ENCODE data around the gene IFNA13. TPM values are rescaled to one million over a fixed set of nuclear protein-coding genes. Genes with fewer than 3 reads are reported as not detected.
A peak's percentile ranks its signal among the peaks of the same experiment; 100 is the strongest.

The IFNA13 gene
- total and polyA plus RNA-seq, 4 donors: not detected

GRCh38 chr9:21317956-21318923 is 49.6 kb downstream of the IFNA13 start:
- H3K9ac ChIP-seq (ENCODE audit: insufficient read depth in 1 of 2, low read length in 2 of 2): no peak overlapping the region
- no peaks in the 10 kb centered on the region for H3K9me3 ChIP-seq (ENCODE audit: control insufficient read depth in 4 of 4, insufficient read depth in 3 of 4, low read length in 3 of 4)
- H3K36me3 ChIP-seq (ENCODE audit: control insufficient read depth in 4 of 4, insufficient read depth in 4 of 4, low read length in 4 of 4): peaks cover 4 to 5% (median 4%) of the 10 kb centered on the region in 4 donors
- H3K27ac ChIP-seq (ENCODE audit: low read depth in 1 of 2, low read length in 1 of 2): no peak overlapping the region
- H3K27me3 ChIP-seq (ENCODE audit: control insufficient read depth in 3 of 3, insufficient read depth in 3 of 3, low read length in 2 of 3): peaks cover 0 to 3% (median 0%) of the 10 kb centered on the region in 3 donors
- 20 to 25% methylated on average over 7 of the region's 7 CpGs for WGBS, 2 donors
- ATAC-seq (ENCODE audit: insufficient read depth, low FRiP score): peak; percentile 66
- H3K4me1 ChIP-seq (ENCODE audit: control insufficient read depth in 5 of 5, insufficient read depth in 5 of 5, low read length in 5 of 5): peaks cover 0 to 11% (median 0%) of the 10 kb centered on the region in 5 donors
- peak; percentile 37 to 69 (median 67) for DNase-seq
- TF ChIP-seq, protein P1, sequence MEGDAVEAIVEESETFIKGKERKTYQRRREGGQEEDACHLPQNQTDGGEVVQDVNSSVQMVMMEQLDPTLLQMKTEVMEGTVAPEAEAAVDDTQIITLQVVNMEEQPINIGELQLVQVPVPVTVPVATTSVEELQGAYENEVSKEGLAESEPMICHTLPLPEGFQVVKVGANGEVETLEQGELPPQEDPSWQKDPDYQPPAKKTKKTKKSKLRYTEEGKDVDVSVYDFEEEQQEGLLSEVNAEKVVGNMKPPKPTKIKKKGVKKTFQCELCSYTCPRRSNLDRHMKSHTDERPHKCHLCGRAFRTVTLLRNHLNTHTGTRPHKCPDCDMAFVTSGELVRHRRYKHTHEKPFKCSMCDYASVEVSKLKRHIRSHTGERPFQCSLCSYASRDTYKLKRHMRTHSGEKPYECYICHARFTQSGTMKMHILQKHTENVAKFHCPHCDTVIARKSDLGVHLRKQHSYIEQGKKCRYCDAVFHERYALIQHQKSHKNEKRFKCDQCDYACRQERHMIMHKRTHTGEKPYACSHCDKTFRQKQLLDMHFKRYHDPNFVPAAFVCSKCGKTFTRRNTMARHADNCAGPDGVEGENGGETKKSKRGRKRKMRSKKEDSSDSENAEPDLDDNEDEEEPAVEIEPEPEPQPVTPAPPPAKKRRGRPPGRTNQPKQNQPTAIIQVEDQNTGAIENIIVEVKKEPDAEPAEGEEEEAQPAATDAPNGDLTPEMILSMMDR (IDR thresholded peaks at IDR 0.05; ENCODE audit: control extremely low read depth, extremely low read depth): peak; percentile 41
- H3K4me3 ChIP-seq: no peak overlapping the region

Other genes starting within 250 kb of the IFNA13 start
- gene IFNW1, start 226.2 kb downstream of the IFNA13 start, total RNA-seq: not detected
- gene IFNW1, start 226.2 kb downstream of the IFNA13 start, polyA plus RNA-seq: not detected
- not detected for gene IFNA21, start 201.4 kb downstream of the IFNA13 start, total RNA-seq
- not detected for gene IFNA21, start 201.4 kb downstream of the IFNA13 start, polyA plus RNA-seq
- not detected for gene IFNA4, start 180.5 kb downstream of the IFNA13 start, total RNA-seq
- gene IFNA4, start 180.5 kb downstream of the IFNA13 start, polyA plus RNA-seq: not detected
- not detected for gene IFNA7, start 165.9 kb downstream of the IFNA13 start, total RNA-seq
- gene IFNA7, start 165.9 kb downstream of the IFNA13 start, polyA plus RNA-seq: not detected
- not detected for gene IFNA10, start 160.9 kb downstream of the IFNA13 start, total RNA-seq
- gene IFNA10, start 160.9 kb downstream of the IFNA13 start, polyA plus RNA-seq: not detected
- gene IFNA16, start 150.7 kb downstream of the IFNA13 start, total RNA-seq: not detected
- gene IFNA16, start 150.7 kb downstream of the IFNA13 start, polyA plus RNA-seq: not detected
- not detected for gene IFNA17, start 139.8 kb downstream of the IFNA13 start, total RNA-seq
- gene IFNA17, start 139.8 kb downstream of the IFNA13 start, polyA plus RNA-seq: not detected
- gene IFNA14, start 128.1 kb downstream of the IFNA13 start, total RNA-seq: not detected
- not detected for gene IFNA14, start 128.1 kb downstream of the IFNA13 start, polyA plus RNA-seq
- under 1 TPM in 1 of 2 donors, not detected in 1; 0.28 TPM for gene IFNA5, start 62.7 kb downstream of the IFNA13 start, total RNA-seq
- under 1 TPM in 1 of 2 donors, not detected in 1; 0.12 TPM for gene IFNA5, start 62.7 kb downstream of the IFNA13 start, polyA plus RNA-seq
- gene KLHL9, start 32.7 kb downstream of the IFNA13 start, total RNA-seq: 10 to 100 TPM; 21.0 to 39.0 TPM
- gene KLHL9, start 32.7 kb downstream of the IFNA13 start, polyA plus RNA-seq: 10 to 100 TPM in 1 of 2 donors, 1 to 10 TPM in 1; 6.5 to 10.5 TPM
- not detected for gene IFNA6, start 17.2 kb downstream of the IFNA13 start, total RNA-seq
- gene IFNA6, start 17.2 kb downstream of the IFNA13 start, polyA plus RNA-seq: not detected
- gene IFNA2, start 17.3 kb upstream of the IFNA13 start, total RNA-seq: not detected
- not detected for gene IFNA2, start 17.3 kb upstream of the IFNA13 start, polyA plus RNA-seq
- gene IFNA8, start 41.1 kb upstream of the IFNA13 start, total RNA-seq: not detected
- not detected for gene IFNA8, start 41.1 kb upstream of the IFNA13 start, polyA plus RNA-seq
- not detected for gene IFNA1, start 72.4 kb upstream of the IFNA13 start, total RNA-seq
- gene IFNA1, start 72.4 kb upstream of the IFNA13 start, polyA plus RNA-seq: under 1 TPM in 1 of 2 donors, not detected in 1; 0.22 TPM
- not detected for gene IFNE, start 114.3 kb upstream of the IFNA13 start, total RNA-seq
- under 1 TPM in 1 of 2 donors, not detected in 1; 0.20 TPM for gene IFNE, start 114.3 kb upstream of the IFNA13 start, polyA plus RNA-seq

All from lung (tissue), 12 donors.